Right cardiac atrium (tissue), 5 donors: ENCODE measurements around the gene DNAJC2. TPM values are rescaled to one million over a fixed set of nuclear protein-coding genes. Genes with fewer than 3 reads are reported as not detected.
A peak's percentile ranks its signal among the peaks of the same experiment; 100 is the strongest.

Source experiments
- ATAC-seq, 2 donors: fragments of 200-7000 bp; cut with Tn5 transposase; one replicate each; pipeline versions ENCODE4 v1.8.0 to v1.9.1; 2020; ENCODE audit warnings: moderate library complexity in 2 of 2, mild to moderate bottlenecking in 1 of 2
- DNase-seq, 3 donors: peaks; one replicate each; pipeline ENCODE4 v3.0.0-alpha.2; 2020
- H3K27ac ChIP-seq: one replicate; pipeline ENCODE4 v1.5.1; 2013; ENCODE audit warnings: mild to moderate bottlenecking, low read length, control low read depth, moderate library complexity
- H3K27me3 ChIP-seq: one replicate; pipeline ENCODE4 v1.6.1; 2013; ENCODE audit not compliant: control insufficient read depth, insufficient read depth
- H3K4me1 ChIP-seq: one replicate; pipeline ENCODE4 v1.6.1; 2013; ENCODE audit warnings: low read length; ENCODE audit not compliant: control insufficient read depth, insufficient read depth
- H3K4me3 ChIP-seq: one replicate; pipeline ENCODE4 v1.5.1; 2013; ENCODE audit warnings: low read length, control low read depth
- H3K9me3 ChIP-seq: one replicate; pipeline ENCODE4 v1.6.1; 2013; ENCODE audit warnings: low read length; ENCODE audit not compliant: control insufficient read depth
- WGBS: extraction: QIAGEN DNeasy Blood & Tissue Kit; methylation state at CpG from one replicate; pipeline ENCODE4 v1.1.7; 2013; 5-methylcytosine and 5-hydroxymethylcytosine counted together
- intact Hi-C, 4 donors: fragments of 100-400 bp; cut with DNase I; formaldehyde crosslinking; loops; one replicate each; pipeline versions ENCODE4 v1.11.0 to v1.14.0; 2022 to 2023
- polyA plus RNA-seq: library from polyadenylated mRNA; stranded (reverse); fragments of 200-250 nt; gene quantifications from one replicate; pipeline ENCODE4 v1.2.3, GENCODE V29; 2013
- total RNA-seq, 4 donors: library from RNA; stranded (reverse); fragmentation: NEBNext Ultra II Directional; extraction: Animal tissue kit (Norgen Biotek cat#: 25700); gene quantifications; one replicate each; pipeline ENCODE4 v1.2.1, GENCODE V29; 2021
- donor health status: healthy with polysubstance abuse.
- donor health status: DM: no; HTN: yes; CAD: no.
- donor health status: DM: no; HTN: no; CAD: no.
- donor health status: DM: no; HTN: yes; CAD: no; lungs with severe emphysema.
- donor health status: DM: yes; HTN: yes; CAD: no.

DNAJC2 gene
- total and polyA plus RNA-seq, 5 donors = 12.8 to 17.9 (median 14.8) TPM

DNA sequence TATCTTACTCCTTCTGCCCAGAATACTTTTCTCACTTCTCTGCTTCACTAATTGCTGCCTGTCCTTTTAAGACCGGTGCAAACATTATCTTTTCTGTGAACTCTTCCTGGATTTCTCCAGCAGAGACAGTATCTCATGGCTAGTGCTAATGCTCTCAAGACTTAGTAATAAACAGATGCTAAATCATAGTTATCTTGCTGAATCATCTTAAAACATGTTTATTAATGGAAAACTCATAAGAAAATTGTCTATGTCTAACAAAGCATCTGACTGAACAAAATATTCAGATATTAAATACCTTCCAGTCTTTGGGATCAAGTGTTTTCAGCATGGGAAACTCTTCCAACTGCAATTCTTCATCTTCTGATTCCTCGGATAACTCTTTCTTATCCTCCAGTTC is 3.1 kb downstream of the DNAJC2 start:
- Histone ChIP-seq H3K9me3 (no peaks in the 10 kb centered on the region), H3K4me1 (no peaks in the 10 kb centered on the region), H3K27me3 (no peaks in the 10 kb centered on the region), H3K4me3 (no peak overlapping the region), H3K27ac (no peak overlapping the region)
- ATAC-seq (no peak), DNase-seq (no peak)
- intact Hi-C loops = no loop called here
- WGBS = 75% methylated on average over 2 of the region's 2 CpGs

DNA sequence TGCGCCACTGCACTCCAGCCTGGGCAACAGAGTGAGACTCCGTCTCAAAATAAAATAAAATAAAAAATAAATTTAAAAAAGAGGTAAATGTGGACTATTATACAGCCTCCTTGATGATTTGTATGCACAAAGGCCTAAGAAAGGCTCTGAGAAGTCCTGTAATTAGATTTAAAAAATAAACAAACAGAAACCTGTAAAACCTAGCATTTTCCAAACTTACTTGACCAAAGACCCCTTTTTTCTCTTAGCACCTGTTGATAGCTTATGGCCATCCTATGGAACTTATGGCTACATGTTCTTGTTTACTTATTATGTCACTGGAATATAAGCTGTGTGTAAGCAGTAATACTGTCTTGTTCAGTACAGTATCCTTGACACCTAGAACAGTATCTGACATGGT is 5.7 kb downstream of the DNAJC2 start:
- H3K27me3 ChIP-seq = no peaks in the 10 kb centered on the region
- no peak overlapping the region for H3K27ac ChIP-seq
- no peak for ATAC-seq
- no peak overlapping the region for H3K4me3 ChIP-seq
- no peaks in the 10 kb centered on the region for H3K4me1 ChIP-seq
- intact Hi-C loops = no loop called here
- WGBS = 96% methylated on average over 2 of the region's 2 CpGs
- no peaks in the 10 kb centered on the region for H3K9me3 ChIP-seq
- DNase-seq = no peak

GRCh38 chr7:103336761-103337160 is 7.8 kb downstream of the DNAJC2 start:
- DNase-seq = no peak
- WGBS = 89% methylated on average over 2 of the region's 2 CpGs
- intact Hi-C loops = no loop called here
- H3K4me3 ChIP-seq = no peak overlapping the region
- H3K4me1 ChIP-seq = no peaks in the 10 kb centered on the region
- no peaks in the 10 kb centered on the region for H3K9me3 ChIP-seq
- no peaks in the 10 kb centered on the region for H3K27me3 ChIP-seq
- ATAC-seq = no peak
- no peak overlapping the region for H3K27ac ChIP-seq

- H3K4me1 ChIP-seq = no peaks in the 10 kb centered on the region
- ATAC-seq (no peak), DNase-seq (no peak)
- H3K27me3 ChIP-seq = no peaks in the 10 kb centered on the region
- 93% methylated on average over 8 of the region's 8 CpGs for WGBS
- no peak overlapping the region for H3K27ac ChIP-seq
- no peak overlapping the region for H3K4me3 ChIP-seq
- no peaks in the 10 kb centered on the region for H3K9me3 ChIP-seq
- intact Hi-C loops = no loop called here
Observed at GRCh38 chr7:103325744-103326143, 18.8 kb downstream of the DNAJC2 start.

DNA sequence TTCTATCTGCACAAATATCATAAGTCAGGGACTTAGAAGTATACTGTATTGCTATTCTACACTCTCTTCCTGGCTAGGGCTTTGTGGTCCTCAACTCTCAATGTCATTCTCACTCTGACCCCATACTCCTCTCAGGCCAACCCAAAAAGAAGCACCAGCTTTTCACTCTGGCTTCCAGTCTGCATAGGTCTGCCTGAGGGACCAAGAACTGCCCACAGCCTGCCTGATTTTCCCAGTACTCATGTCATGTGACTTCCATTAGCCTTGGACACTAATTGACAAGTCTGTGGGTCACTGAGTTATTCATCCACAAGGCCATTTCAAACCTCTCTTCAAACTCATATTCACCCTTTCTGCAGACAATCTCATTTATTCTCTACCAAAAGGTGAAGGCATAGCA is 27.6 kb downstream of the DNAJC2 start:
- no peaks in the 10 kb centered on the region for H3K9me3 ChIP-seq
- no peaks in the 10 kb centered on the region for H3K4me1 ChIP-seq
- ATAC-seq (no peak), DNase-seq (no peak)
- no peak overlapping the region for H3K4me3 ChIP-seq
- intact Hi-C loops = loop anchor here in 1 of 4 donors (10.0 kb wide), 1 partner anchor 48 kb away; no protein-coding TSS in a partner anchor
- H3K27me3 ChIP-seq = no peaks in the 10 kb centered on the region
- H3K27ac ChIP-seq = peak overlapping the region; percentile 13

GRCh38 chr7:103316380-103316941 is 28.1 kb downstream of the DNAJC2 start:
- no peaks in the 10 kb centered on the region for H3K27me3 ChIP-seq
- peak in 1 of 2 donors; percentile 64 for ATAC-seq
- no peak overlapping the region for H3K27ac ChIP-seq
- DNase-seq = no peak
- no peak overlapping the region for H3K4me3 ChIP-seq
- H3K9me3 ChIP-seq = no peaks in the 10 kb centered on the region
- WGBS = 79% methylated on average over 2 of the region's 2 CpGs
- intact Hi-C loops = loop anchor here in 1 of 4 donors (10.0 kb wide), 1 partner anchor 48 kb away; no protein-coding TSS in a partner anchor
- H3K4me1 ChIP-seq = no peaks in the 10 kb centered on the region

DNA sequence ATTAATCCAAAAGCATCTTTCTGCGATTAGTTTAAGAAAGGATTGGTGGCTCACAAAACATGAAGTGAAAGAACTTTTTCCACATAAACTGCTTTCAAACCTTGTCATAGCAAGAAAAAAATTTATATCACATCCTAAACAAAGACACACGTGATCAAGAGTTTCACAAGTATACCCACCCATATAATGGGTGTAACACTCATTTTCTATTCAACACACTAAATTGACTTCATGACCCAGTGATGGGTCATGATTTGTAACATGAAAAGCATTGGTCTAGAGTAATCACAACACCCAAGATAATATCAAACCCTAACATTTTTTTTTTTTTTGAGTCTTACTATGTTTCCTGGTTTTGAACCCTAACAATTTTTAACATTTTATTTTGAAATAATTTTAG is 29.7 kb downstream of the DNAJC2 start:
- Histone ChIP-seq H3K27ac (no peak overlapping the region), H3K9me3 (no peaks in the 10 kb centered on the region), H3K4me3 (no peak overlapping the region), H3K4me1 (no peaks in the 10 kb centered on the region), H3K27me3 (no peaks in the 10 kb centered on the region)
- DNase-seq (no peak), ATAC-seq (no peak)
- WGBS = 82% methylated on average over 2 of the region's 2 CpGs
- intact Hi-C loops = loop anchor here in 1 of 4 donors (10.0 kb wide), 1 partner anchor 50 kb away; no protein-coding TSS in a partner anchor

- Histone ChIP-seq H3K27ac (no peak overlapping the region), H3K4me1 (no peaks in the 10 kb centered on the region), H3K4me3 (no peak overlapping the region), H3K27me3 (no peaks in the 10 kb centered on the region), H3K9me3 (no peaks in the 10 kb centered on the region)
- 60% methylated on average over 3 of the region's 3 CpGs for WGBS
- intact Hi-C loops = loop anchor here in 1 of 4 donors (10.0 kb wide), 1 partner anchor 47 kb away; no protein-coding TSS in a partner anchor
- ATAC-seq (no peak), DNase-seq (no peak)
Observed at GRCh38 chr7:103307503-103308231, 36.9 kb downstream of the DNAJC2 start.

DNA sequence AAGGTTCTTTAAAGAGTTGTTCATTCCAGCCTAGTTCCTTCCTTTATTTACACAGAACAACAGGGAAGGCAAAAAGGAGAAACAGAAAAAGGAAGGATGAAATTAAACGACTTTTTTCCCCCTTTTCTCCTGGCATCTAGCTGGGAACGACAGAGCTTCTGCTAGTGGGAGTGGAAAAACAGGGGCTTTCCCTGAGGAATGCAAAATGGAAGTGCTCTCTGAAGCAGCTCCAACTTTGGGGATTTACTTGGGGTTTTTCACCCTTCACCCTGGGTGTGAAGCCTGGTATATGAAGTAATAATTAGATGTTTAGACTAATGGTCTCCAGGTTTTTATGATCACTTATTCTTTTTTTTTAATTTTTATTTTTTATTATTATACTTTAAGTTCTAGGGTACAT is 43.1 kb downstream of the DNAJC2 start:
- no peak overlapping the region for H3K27ac ChIP-seq
- no peaks in the 10 kb centered on the region for H3K9me3 ChIP-seq
- no peaks in the 10 kb centered on the region for H3K27me3 ChIP-seq
- intact Hi-C loops = loop anchor here in 1 of 4 donors (10.0 kb wide), 1 partner anchor 53 kb away; no protein-coding TSS in a partner anchor
- WGBS = 60% methylated on average over 2 of the region's 2 CpGs
- H3K4me1 ChIP-seq = no peaks in the 10 kb centered on the region
- ATAC-seq (no peak), DNase-seq (no peak)
- H3K4me3 ChIP-seq = no peak overlapping the region

DNA sequence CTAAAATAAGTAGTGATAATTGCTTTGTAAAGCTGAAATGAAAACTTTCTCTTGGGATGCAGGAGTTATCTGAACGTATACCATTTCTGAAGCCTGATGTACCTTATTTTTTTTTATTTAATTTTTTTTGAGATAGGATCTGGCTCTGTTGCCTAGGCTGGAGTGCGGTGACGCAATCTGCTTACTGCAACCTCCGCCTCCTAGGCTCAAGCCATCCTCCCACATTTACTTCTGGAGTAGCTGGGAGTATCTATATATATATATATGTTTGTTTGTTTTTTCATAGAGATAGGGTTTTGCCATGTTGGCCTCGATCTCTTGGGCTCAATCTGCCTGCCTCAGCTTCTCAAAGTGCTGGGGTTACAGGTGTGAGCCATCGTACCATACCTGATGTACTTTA is 44.9 kb downstream of the DNAJC2 start:
- Histone ChIP-seq H3K4me3 (no peak overlapping the region), H3K4me1 (no peaks in the 10 kb centered on the region), H3K27me3 (no peaks in the 10 kb centered on the region), H3K27ac (no peak overlapping the region), H3K9me3 (no peaks in the 10 kb centered on the region)
- intact Hi-C loops = loop anchor here in 2 of 4 donors (5.0 to 10.0 kb wide), 2 partner anchors 55 to 108 kb away; no protein-coding TSS in a partner anchor
- no peak for DNase-seq
- 85% methylated on average over 6 of the region's 6 CpGs for WGBS
- no peak for ATAC-seq

DNA sequence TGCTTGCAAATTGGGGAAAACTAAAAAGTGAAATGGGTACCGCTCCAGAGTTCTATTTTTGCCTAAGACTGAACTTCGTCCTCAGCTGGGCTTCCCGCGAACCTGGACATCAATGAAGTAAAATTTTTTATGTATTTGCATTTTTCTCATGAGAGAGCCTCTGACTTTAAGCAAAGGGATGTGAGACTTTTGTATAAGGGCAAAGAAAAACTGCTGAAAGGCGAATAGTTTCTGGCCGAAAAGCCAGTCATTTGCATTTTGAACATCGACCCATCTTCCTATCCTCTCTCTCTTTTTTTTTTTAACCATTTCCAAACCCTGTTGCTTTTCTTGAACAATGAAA is 46.8 kb downstream of the DNAJC2 start:
- intact Hi-C loops = loop anchor here in 1 of 4 donors (5.0 kb wide), 1 partner anchor 109 kb away; no protein-coding TSS in a partner anchor
- no peak overlapping the region for H3K27ac ChIP-seq
- DNase-seq (no peak), ATAC-seq (no peak)
- peak overlapping the region; percentile 97 for H3K4me3 ChIP-seq
- WGBS = under 1% methylated on average over 7 of the region's 7 CpGs
- H3K27me3 ChIP-seq = no peaks in the 10 kb centered on the region
- no peaks in the 10 kb centered on the region for H3K4me1 ChIP-seq
- no peaks in the 10 kb centered on the region for H3K9me3 ChIP-seq
